ENCODE data around the gene ART1.
"Not testable (repeated sequence)": the region's sequence is repeated elsewhere in the genome, so short reads cannot be mapped to it uniquely, and the experiment has no call there.

The ART1 gene

GRCh38 chr11:3632070-3632660 is 12.8 kb upstream of the ART1 start:
- no peak for DNase-seq

DNA sequence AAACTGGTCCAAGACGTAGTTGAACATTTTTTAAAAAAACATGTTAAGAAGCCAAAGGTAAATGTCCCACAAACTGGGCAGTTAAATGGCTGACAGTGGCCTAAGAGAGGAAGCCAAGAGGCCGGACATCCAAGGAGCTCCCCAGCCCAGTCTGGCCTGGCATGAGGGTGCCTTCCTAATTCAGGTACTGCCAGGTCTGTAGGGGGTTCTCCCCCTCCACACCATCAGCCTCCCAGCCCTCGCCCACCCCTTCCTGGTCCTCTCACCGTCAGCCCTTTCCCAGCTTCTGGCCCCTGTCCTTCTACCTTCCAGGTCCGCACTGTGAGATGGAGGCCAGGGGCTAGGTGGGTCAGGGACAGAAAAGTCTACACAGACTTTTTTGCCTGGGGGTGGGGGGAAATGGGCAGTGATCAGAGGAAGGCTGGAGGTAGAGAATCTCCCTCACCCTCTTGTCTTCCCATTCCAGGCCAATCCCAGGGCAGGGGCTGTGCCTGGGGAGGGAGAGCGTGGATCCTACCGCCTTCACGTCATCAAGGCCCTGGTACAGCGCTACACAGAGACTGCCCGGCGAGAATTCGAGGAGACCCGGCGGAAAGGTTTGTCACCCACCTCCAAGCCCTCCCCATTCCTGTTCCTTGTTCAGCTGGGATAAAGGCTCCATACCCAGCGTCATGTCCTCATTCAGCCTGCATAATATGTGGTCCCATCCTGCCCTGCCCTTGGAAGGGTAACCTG is 9.1 kb upstream of the ART1 start:
- DNase-seq, result no peak

GRCh38 chr11:3637201-3637600 is 7.7 kb upstream of the ART1 start:
- no peak for DNase-seq

DNA sequence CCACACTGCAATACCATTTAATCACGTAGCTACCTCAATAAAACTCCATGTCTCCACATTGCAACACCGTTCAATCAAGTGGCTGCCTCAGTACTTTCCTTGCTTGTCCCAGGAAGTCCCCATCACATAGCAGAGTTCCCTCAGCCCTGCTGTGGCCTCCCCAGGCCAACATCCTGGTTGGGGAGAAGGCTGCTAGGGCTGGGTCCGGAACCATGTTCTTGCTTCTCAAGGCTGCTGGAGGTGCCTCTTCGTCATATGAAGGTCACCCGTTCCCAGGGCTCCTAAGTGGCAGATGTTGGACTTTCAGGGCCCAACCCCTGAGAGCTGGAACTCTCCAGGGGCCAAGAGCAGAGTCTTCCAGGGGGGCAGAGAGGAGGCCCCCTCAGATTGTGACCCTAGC is 6.4 kb upstream of the ART1 start:
- no peak for DNase-seq

- DNase-seq, result no peak
These were observed 5.1 kb upstream of the ART1 start for GRCh38 chr11:3639841-3640240.

DNA sequence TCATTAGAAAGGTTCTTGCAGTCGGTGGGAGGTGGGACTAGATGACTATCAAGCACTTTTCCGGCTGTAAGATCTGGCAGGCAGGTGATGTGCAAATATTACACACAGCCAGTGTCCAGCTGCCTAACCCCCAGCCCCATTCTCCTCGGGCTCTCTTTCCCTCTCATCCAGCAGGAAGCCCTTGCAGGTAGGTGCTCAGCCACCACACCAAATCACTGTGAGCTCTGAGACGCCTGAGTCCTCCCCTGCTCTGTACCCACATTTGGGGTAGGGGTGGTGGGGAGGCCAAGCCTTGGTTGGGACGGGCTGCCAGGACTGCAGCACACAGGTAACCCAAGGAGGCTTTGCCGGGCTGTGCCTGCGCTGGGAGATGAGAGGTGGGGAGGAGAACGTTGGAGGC is 3.7 kb upstream of the ART1 start:
- DNase-seq, result no peak

DNA sequence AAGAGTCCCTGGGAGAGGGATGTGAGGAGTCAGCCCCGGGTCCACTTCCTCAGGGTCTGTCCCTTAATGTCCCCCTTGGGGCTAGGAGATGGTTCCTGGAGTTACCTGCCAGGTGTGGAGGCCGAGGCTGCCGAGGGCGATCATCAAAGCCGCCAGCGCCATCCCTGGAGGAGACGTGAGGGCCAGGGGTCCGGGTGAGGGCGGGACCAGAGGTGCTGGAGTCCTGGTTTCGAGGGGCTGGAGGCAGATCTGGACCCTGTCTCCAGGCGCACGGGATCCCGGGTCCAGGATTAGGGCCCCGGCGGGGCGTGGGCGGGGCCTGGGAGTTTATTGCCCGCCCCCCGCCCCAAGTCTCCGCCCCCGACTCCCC is 3.2 kb upstream of the ART1 start, which contains the start of gene ART5:
TSS of gene ART5 (minus strand) at position 292 of the 370 bp plus-strand sequence. CDS start at position 162, 130 bp downstream.
- no peak for DNase-seq

DNA sequence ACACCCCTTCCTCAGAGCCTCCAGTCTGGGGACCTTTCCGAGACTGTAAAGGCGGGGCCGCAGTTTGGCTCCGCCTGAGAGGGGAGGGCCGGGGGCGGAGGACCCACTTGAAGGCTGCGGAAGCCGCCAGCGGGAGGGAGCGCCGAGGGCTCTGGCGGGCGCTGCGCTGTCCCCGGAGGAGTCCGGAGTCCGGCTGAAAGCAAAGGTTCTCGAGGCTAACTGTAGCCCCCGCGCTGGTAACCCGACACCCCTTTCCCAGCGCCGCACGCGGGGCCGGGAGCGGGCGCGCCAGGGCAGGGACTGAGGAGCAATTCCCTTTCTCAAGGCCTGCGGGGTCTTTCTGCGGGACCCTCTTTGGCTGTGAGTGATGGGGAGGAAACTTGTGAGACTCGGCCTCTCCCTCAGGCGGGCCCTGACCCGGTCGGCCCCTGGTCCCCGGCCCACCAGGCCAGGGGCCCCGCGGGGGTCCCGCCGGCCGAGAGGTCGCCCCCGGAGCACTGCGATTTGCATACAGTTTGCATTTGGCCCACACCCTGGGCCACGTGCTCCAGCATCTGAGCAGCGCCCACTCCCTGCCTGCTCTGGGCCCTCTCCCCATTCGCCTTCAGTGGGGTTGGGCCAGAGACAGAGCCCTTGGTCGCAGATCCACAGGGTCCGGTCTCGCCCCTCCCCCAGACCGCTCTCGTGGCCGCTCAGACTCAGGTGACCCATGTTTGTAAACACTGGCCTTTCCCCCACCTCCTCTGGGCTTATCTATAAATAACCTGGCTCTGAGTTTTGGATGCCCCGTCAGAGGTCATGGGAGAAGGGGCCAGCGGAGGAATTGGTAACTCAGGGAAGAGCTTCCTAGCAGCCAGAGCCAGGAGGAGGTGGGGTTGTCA is 2.6 kb upstream of the ART1 start:
- peak; percentile 29 for DNase-seq

GRCh38 chr11:3643102-3643546 is 1.8 kb upstream of the ART1 start:
- not testable (repeated sequence) for DNase-seq

DNA sequence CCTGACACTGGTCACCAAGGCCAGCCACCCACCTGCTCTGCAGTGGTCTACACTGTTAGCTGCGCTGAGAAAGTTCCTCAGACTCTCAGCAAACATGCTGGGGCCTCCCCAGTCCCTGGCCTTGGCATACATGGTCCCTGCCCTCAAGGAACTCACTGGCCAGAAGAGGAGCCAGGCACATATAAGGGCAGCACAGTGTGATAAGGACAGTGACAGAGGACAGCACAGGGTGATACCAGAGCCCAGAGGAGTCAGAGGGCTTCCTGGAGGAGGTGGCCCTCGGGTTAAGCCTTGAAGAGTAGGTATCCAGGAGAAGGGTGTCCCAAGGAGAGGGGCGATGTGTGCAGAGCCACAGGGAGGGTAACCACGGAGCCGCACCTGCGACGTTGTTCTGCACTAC is 624 bp downstream of the ART1 start:
- DNase-seq, result no peak

- DNase-seq, result not testable (repeated sequence)
These were observed 3.9 kb downstream of the ART1 start for GRCh38 chr11:3648843-3649242.

DNA sequence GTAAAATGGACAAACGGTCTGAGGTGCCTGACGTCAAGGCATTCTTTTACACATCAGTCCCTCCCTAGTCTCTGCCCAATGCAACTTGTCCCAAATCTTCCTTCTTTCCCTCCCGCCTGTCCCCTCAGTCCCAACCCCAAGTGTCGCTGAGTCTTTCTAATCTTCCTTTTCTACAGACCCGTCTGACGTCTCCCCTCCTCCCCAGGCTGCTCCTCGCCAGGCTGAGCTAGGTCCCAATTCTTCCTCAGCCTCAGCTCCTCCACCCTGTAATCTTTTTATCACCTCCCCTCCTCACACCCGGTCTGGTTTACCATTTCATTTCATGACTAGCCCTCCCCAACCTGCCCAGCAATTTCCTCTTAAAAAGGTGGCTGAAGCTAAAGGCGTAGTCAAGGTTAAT is 4.4 kb downstream of the ART1 start:
- DNase-seq, result not testable (repeated sequence)

GRCh38 chr11:3652514-3652913 is 7.6 kb downstream of the ART1 start:
- DNase-seq, result not testable (repeated sequence)

- no peak for DNase-seq
These were observed 10.6 kb downstream of the ART1 start for GRCh38 chr11:3655547-3655946.

DNA sequence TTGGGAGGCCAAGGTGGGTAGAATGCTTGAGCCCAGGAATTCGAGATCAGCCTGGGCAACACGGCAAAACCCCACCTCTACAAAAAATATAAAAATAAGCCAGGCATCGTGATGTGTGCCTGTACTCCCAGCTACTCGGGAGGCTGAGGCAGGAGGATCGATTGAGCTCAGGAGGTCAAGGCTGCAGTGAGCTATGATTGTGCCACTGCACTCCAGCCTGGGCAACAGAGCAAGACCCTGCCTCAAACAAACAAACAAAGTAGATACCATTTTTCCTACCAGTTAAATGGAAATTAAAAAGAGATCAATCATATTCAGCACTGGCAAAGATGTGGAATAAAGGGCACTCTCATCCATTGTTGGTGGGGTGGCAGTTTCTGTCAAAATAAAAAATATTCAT is 12.4 kb downstream of the ART1 start:
- not testable (repeated sequence) for DNase-seq

DNA sequence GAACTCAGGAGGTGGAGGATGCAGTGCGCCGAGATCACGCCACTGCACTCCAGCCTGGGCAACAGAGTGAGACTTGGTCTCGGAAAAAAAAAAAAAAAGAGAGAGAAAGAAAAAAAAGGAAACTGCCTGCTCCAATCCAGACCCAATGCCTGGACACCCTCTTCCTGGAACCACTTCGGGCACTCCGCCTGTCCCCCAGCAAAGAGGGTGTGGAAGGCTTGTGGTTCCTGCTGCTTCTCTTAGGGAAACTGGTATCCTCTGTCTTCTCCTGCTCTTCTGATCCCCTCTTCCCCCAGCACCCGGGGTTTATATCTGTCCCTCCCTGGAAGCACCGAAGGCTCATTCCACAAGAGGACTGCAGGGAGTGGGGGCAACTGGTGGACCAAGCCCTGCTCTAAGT is 13.3 kb downstream of the ART1 start:
- DNase-seq, result no peak

- no peak for DNase-seq
These were observed 14.9 kb downstream of the ART1 start for GRCh38 chr11:3659595-3660515.

- no peak for DNase-seq
These were observed 16.0 kb downstream of the ART1 start for GRCh38 chr11:3660960-3661359.

- DNase-seq, result no peak
These were observed 17.9 kb downstream of the ART1 start for GRCh38 chr11:3662856-3663255.

- DNase-seq, result no peak
These were observed 19.2 kb downstream of the ART1 start for GRCh38 chr11:3664032-3664630.

DNA sequence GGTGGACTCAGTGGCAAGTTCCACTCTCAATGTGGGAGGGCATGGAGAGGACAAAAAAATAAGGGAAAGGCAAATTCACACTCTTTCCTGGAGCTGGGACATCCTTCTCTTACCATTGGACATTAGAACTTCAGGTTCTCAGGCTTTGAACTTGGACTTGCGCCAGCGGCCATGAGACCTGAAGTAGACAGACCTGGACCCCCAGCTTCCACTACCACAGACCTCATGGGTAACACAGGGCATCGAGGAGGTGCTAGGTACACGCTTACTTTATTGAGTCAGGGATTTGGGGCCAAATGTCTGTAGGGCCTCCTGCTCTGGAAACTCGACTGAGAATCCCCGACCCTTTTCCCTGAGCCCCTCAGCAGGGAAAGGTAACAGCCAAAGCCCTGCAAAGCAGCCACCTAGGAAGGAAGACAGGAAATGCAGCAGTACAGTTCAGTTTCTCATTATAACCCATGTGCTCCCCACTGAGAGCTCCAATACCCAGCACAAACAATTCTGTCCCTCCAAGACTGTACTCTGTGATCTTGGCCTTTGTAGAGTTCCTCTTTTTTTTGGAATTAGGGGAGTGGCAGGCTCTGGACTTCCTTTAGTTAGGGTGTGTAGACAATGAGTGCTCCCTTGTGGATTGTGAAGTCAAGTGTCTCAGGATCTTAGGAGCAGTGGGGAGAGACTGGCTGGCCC is 20.6 kb downstream of the ART1 start:
- no peak for DNase-seq

Data from NCI-H1092 treated with DMSO at 0.1 percent for 48 hours (cell line).